Glomerular visceral epithelial cell (primary cell): Measurements from ENCODE around the gene GARS1.

Source experiments
- DNase-seq: peaks from one replicate; pipeline ENCODE4 v3.0.0-alpha.2; 2016; ENCODE audit errors: extremely low spot score

The GARS1 gene

DNA sequence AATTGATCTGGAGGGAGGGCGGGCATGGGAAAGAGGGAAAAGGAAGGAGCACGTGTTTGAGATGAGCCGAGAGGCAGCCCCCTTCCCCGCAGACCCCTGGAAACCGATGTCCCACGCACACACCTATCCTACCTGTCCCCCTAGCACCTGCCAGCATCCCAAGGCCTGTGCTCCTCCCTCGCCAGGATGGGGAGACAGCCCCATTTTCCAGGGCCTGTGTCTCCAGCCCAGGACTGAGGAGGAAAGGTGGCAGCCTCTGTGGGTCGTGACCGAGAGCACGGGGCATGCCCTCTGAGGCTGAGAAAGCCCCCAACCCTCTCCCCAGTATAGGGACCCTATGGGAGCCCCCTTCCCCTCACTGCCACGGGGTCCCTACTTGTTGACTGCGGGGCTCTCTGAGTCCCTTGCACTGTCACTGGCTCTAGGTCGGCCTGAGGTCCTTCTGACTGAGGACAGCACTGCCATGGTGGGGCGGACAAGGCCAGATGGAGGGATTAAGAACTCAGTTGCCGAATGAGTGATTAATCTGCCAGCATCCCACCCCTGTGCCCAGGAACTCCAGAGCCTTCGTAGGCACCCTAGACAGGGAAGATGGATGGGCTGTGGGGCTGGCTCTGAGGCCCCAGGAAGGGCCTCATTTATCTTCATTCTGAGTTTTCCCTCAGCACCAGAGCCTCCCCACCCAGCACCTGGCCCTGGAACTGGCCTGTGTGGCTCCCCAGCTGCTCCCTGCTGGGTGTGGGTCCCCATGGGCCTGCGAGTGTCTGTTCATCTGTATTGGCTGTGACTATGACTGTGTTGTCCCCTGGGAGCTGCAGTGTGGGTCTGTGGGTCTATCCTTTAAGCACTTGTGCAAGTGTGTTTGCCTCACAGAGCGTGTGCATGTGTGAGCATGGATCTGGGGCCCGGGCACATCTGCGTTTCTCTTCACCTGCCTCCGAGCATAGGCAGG is 61.6 kb downstream of the GARS1 start:
- no peak for DNase-seq

DNA sequence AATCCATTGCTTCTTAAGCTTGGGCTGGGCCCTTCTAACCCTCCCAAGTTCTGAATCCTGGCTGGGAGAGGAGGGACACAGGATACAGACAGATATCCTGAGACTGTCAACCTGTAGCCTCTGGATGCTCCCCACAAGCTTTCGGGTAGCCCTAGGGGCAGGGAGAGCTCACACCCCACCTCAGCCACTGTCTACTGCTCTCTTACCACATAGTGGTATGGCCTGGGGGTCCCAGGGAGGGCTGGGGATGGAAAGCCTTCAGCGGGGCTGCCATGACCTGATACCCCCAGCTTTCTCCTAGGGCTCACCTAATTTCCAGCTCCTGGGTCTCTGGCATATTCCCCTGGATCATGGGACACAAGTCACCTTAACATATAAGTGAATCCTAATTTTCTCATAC is 62.5 kb downstream of the GARS1 start:
- no peak for DNase-seq

DNA sequence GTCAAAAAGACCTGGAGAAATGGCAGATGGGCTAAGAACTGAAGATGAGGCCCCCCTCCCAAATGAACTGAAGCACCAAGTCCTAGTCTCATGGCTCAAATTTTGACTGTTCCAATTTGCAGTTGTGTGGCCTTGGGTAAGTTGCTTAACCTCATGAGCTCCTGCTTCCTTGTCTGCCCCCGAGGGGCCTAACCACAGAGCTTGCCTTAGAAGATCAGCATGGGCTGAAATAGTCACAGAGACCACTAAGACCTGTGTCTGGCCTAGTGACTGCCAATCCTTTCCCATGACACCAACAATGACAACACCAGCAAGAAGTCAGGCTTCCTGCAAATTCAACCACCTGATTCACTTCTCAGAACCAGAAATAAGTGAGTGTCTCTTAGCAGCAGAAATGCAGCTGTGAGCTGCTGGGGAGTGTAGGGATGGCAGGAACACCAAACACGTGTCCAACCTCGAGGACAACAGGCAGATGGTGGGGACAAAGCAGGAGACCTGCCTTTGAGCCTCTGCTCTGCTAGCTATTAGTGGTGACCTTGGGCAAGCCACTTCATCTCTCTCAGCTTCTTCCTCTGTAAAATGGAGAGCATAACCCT is 63.9 kb downstream of the GARS1 start:
- DNase-seq: no peak

DNA sequence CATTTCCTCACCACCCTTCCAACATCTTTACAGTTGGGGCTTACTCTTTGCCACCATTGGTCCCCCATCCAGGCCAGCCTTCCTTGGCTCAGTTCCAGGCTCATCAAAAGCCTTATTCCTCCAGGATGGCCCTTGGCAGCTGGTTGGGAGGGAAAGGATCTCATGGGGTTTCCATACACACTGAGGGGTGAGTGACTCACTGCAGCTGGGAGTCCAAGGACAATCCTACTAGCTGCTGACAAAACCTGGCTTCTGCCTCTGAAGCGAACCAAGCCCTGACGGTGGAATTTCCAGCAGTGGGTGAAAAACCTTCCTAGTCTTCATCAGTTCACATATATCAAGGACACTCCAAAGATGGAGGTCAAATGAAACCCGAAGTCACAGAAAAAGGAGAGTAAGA is 64.6 kb downstream of the GARS1 start:
- no peak for DNase-seq

DNA sequence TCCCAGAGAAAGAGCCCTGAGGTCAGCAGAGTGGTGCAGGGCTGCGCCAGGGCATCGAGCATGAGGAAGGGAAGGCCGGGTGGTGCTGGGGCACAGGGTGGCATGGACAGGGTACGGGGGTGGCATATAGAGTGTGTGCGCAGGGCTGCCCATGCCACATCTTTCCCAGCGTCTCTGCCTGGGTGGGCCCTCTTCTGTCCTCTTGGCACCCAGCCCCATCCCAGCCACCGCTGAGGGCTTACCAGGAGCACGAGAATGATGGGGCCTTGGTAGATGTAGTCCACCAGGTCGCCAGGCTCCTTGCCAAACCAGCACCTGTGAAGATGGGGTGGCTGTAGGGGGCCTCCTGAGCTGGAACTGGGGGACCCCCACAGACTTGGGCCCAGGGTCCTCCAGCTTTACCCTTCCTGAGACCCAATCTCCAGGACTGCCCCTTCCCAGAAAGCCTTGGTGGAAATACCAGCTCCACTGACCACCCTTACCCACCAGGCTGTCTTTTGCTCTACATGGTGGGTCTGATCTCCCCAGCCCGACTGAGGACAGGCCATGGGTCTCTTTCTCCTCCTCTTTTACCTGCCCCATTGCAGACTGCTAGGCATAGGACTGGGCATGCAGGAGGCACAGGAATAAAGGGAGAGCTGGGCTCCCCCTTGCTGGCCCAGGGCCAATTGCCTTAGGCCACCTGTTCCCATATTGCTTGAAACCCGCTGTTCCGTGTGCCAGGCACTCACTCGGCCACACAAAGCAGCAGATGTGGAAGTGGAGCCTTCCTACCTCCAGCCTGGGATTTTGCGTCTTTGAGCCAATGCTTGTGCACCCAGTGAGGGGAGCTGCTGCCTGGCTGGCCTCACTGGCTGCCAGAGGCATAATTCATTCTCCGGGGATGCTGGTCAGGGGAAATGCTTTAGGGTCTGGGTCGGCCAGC is 65.9 kb downstream of the GARS1 start:
- no peak for DNase-seq

DNA sequence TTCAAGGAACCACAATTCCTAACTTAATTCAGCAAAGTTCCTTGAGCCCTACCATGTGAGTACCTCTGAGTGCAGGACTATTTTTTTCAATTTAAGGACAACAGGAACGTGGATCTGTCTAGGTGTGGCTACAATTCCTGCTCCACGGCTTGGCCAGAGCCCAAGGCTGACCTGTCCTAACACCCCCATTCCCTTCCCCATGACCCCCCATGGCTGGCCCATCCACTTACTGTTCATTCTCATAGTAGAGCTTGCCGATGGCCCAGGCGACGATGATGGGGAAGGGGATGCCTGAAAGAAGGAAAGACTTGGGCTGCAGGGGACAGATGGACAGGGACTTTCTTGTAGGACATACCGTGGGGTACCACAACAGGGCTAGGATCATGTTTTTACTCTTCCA is 67.2 kb downstream of the GARS1 start:
- no peak for DNase-seq

DNA sequence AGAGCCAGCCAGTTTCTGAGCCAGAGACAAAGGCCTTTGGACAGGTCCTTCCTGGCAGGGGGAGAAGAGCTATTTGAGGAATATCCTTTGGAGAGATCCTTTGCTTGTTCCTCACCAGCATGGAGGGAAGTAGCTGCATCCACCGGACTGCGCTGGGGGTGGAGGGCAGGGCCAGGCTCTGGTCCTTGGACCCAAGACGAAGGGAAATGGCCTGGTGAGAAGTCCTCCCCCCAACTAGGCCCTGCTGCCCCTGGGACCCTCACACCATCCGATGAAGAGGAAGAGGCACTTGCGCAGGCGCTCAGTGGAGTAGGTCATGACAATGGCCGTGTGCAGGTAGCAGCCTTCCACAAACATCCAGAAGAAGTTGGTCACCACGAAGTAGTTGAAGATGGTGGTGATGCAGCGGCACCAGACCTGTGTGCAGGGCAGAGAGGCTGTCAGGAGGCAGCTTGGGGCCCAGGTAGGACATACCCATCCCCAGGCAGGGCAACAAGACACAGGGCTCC is 67.8 kb downstream of the GARS1 start:
- no peak for DNase-seq

DNA sequence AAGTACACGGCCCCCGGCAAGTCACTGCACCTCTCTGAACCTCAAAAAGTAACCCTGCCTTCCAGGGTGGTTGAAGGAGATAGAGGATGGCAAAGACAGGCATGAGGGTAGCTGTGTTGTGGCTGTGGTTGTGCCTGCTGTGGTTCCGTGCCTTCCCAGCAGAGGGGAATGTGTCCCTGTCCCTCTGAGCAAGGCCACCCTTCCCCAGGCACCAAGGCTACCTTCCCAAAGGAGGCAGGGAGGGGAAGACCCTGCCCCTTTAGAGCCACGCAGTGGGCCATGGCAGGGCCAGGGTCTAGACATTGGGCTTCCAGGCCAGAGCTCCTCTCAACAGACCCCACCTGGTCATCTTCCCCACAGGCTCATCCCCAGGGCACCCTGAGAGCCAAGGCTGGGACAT is 68.7 kb downstream of the GARS1 start:
- DNase-seq: no peak

DNA sequence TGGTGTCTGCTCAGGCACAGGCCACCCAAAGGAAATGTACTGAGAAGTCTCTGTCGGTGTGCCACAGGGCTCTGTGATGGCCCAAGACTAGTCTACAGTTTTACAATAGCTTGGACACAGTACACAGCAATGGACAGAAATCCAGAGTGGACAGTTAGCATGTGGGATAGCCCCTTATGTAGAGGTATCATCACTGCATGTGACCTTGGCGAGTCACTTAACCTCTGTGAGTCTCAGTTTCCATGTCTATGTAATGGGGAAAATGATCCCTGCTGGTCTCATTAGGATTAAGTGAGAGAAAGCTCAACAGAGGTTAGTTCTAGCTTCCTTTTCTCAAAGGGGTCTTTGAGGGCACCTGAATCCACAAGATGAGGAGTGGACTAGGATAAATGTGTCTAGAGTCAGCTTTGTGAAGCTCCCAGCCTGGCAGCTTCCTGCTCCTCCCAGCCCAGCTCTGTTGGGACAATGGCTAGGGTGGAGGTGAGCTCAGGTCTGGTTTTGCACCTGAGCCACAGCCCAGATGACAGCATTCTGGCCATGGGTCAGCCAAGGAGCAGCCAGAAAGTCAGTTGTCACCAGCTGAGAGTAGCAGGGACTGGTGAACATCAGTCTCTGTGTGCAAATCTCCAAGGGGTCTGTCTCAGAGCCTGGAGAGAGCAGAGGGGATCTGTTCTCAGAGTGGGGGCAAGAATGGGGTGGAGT is 69.7 kb downstream of the GARS1 start:
- no peak for DNase-seq

DNA sequence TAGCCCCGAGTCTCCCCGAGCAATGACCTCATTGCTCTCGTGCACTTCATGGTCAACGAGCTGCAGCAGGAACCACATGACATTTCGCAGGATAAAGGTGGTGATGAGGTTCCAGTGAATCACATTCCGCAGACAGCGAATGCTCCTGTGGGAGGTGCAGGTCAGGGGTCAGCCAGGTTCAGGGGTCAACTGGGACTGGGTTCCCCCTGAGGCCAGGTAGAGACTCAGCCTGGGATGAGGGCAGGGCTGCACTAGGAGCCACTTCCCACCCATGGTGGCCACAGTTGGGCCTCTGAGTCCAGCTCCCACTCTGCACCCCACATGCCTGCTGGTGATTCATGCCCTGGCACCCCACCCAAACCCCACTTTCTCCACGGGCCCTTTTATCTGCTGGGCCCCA is 70.4 kb downstream of the GARS1 start:
- no peak for DNase-seq

DNA sequence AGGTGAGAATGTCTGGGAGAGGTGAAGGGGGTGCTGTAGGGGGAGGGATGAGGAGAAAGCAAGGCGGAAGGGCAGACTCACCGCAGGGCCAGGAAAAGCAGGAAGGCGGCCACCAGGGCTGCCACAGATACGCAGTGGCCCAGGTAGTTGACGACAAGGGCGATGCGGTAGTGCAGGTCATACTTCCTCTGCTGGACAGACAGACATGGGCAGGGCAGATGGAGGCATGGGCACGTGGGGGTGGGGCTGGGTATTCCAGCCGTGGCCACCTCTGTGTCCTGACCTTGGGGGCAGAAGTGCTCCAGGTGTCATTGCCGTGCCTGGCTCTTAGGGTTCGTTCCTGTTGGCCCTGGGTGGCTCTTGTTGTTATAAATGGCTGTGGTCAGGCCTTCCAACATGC is 70.8 kb downstream of the GARS1 start:
- DNase-seq: no peak

DNA sequence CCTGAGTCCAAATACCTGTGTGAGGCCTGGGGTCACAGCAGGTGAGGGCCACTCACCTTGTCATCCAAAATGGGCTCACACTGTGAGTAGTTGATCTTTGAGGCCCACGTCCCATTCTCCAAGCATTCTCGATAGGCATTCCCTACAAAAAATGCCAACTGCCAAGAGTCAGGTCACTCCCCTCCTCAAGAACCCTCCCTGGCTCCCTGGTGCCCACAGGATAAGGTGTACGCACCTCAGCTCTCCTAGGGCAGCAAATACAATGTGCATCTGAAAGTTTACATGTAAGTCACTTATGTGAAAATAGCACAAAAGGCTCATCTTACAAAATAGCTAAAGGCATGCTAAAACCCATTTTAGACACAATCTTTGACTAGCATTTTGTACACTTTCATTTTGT is 72.5 kb downstream of the GARS1 start:
- DNase-seq: no peak

DNA sequence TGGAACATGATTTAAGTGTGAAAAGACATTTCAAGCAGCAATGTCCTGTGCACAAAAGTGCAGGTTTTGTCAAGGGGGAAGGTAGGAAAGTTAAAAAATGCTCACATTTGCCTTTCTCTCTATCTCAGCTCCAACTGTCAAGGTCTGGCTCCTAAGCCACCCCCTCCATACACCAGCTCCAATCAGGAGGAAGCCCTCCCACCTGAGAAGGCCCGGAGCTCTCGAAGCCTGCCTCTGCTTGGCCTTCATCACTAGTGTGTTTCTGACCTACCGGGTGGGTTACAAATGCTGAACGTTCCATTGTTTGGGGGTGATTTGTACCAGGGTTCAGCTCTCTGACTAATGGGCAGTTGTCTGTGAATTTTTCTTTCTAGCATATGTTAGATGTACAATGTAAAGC is 73.4 kb downstream of the GARS1 start:
- no peak for DNase-seq

DNA sequence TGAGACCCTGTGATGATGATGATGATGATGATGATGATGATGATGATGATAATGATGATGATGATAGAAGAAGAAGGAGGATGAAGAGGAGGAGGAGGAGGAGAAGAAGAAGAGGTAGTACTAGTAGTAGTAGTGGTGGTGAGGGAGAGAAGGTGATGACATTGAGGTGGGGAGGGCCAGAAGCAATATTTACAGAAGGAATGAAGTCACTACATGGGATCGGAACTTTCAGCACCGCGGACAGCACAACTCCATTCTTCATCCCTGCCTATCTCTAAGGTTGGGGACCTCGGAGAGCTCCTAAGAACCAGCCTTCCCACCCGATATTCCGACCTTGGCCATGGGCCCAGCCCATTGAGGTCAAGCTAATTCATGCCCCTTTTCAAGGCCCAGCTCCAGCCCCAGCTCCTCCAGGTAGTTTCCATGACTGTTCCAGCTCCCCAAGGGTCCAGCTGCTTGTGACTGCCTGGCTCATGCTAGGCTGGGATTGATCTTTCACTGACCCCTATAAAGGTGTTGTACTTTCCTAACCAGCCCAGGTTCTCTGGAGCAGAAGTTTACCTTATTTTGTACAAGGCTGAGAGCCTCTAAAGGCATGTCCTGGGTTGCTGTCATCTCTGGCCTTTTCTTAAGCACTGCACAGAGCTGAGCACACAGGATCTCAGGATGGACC is 77.3 kb downstream of the GARS1 start:
- peak; percentile 45 for DNase-seq

DNA sequence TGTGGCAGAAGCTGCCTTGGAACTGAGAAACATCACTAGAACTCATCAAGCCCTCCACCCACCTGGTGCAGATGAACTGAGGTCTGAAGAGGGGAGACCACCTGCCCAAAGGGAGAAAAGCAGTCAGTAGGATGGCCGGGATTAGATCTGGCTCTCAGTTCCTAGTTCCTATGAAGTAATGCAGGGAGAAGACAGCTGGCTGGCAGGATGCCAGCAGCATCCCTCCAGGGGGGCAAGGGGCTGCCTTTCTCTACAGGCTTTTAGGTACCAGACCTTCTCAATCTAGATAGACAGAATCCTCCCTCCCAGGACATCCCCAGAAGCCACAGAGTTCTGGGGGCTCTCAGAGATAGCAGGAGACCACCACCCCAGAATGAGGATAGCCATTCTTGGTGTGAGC is 79.7 kb downstream of the GARS1 start:
- DNase-seq: no peak

DNA sequence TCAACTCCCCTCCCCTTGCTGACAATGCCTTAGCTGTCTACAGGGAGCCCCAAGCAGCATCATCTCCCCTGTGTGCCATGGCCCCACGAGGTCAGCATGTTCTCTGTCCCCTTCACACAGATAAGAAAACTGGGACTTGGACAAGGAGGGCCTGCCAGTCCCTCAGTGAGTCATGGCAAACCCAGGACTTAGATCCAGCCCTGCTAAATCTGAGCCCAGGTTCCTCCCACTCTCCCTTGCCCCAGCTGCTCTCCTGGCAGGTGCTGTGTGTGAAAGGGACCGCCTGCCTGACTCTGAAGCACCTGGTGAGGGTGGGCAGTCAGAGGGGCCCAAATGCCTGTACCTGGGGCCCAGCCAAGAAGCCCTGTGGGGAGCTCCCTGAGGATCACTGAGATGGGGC is 80.2 kb downstream of the GARS1 start:
- DNase-seq: no peak

DNA sequence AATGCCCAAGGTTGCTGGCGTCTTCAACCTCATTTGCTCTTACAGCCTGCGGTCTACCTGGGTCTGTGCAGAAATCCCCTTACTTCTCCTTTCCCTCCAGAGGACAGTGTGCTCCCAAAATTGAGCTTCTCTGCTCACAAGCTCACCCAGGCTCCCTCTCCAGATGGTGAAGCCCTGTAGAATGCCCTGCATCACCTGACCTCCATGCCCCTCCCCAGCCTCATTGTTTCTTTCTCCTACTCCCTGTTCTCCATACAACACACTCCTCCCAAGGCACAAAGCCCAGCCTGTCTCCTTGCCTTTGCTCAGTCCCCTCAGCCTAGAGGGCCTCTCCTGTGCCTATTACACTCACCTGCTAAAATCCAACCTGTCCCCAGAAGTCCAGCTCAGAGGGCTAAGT is 84.1 kb downstream of the GARS1 start:
- no peak for DNase-seq

DNA sequence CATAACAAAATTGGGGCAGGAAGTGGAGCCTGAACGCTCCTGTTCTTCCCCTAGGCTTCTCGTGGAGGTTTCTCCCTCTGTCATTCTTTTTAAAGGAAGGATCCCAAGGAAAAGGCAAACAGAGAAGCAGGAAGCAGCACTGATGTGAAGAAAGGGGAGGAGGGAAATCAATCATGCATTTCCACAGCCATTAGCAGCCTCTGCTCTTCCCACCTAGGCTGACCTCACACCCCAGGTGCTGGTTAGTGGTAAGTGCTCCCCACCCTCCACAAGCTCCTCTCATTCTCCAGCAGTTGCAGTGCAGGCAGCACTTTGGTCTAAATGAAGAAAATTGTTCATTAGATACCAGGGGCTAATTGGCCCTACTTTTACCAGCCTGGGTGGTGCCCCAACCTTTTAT is 85.0 kb downstream of the GARS1 start:
- peak; percentile 40 for DNase-seq

DNA sequence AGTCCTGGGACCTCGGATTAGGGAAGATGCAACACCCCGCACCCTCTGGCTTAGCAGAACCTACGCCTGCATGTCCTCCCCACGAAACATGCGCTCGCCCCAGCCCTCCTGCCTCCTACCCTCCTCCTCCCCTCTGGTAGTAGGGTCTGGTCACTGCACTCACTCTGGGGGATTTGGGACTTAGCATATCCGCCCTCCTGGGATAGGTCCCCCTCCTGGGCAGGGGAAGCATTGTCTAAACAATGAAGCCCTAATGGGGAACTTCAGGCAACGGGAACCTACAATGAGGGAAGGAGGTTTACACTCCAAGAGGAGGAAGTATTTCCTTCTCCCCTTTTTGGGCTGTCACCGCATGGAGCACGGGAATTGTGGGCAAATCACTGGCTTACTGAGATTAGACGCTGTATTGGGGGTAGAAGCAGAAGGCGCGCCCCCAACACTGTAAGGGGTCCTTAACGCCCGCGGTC is 86.7 kb downstream of the GARS1 start:
- DNase-seq: no peak

DNA sequence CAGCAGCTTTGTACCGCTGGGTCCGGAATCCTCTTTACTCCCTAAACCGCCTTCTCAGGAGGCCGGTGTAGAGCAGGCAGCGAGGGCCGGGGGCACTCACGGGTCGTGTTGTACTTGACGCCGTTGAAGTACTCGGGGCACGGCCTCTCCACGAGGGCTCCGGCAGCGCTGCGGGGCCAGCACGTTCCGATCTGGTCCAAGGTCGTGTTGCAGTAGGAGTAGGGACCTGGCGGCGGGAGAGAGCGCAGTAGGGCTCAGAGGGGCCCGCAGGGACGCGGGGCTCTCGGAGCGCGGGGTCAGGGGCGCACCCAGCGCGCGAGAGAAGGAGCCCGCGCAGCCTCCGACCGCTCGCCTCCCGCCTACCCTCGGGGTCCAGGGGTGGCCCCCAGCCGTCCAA is 87.1 kb downstream of the GARS1 start:
- no peak for DNase-seq
